ENCODE measurements around the gene MAGI1. TPM values are rescaled to one million over a fixed set of nuclear protein-coding genes. Genes with fewer than 3 reads are reported as not detected.

Gene MAGI1
- polyA plus RNA-seq, 3 donors, result not detected

GRCh38 chr3:65809641-65810150, 229.0 kb downstream of the MAGI1 start:
- WGBS (ENCODE audit: insufficient coverage), result no CpG with 5 or more reads among the region's 2 CpGs

GRCh38 chr3:65808824-65809223, 229.9 kb downstream of the MAGI1 start:
- Histone ChIP-seq H4K20me1 (ENCODE audit: insufficient read depth, low read length) (no peaks in the 10 kb centered on the region), H3K27ac (ENCODE audit: low read depth in 1 of 2, low read length in 2 of 2) (no peak overlapping the region), H2AFZ (ENCODE audit: insufficient read depth, low read depth, low read length, poor library complexity, severe bottlenecking) (no peak overlapping the region), H3K36me3 (replicated peaks in 1 of 2; ENCODE audit: control insufficient read depth in 1 of 2, insufficient read depth in 2 of 2, low read length in 2 of 2) (no peaks in the 10 kb centered on the region), H3K4me2 (replicated peaks; ENCODE audit: extremely low read depth, low read length, poor library complexity, severe bottlenecking) (no peak overlapping the region), H3K27me3 (ENCODE audit: control insufficient read depth in 2 of 2, insufficient read depth in 2 of 2, low read length in 2 of 2) (no peaks in the 10 kb centered on the region), H3K9ac (ENCODE audit: insufficient read depth, low read length, poor library complexity, severe bottlenecking) (no peak overlapping the region), H3K4me1 (ENCODE audit: control insufficient read depth in 1 of 2, insufficient read depth in 2 of 2, low read length in 2 of 2) (no peaks in the 10 kb centered on the region), H3K4me3 (replicated peaks in 1 of 3; ENCODE audit: low read depth in 2 of 3, low read length in 3 of 3) (no peak overlapping the region), H3K79me2 (ENCODE audit: insufficient read depth, low read length) (no peaks in the 10 kb centered on the region), H3K9me3 (replicated peaks in 1 of 2; ENCODE audit: control insufficient read depth in 1 of 2, insufficient read depth in 1 of 2, low read length in 2 of 2) (no peaks in the 10 kb centered on the region)
- Mint-ChIP-seq H3K4me3 (no peak overlapping the region), H3K27ac (no peak overlapping the region), H3K9me3 (peaks cover 0 to 7% (median 0%) of the 10 kb centered on the region in 7 donors), H3K27me3 (ENCODE audit: low read depth in 3 of 3) (peaks cover 0 to 1% (median 1%) of the 10 kb centered on the region in 3 donors), H3K36me3 (no peaks in the 10 kb centered on the region), H3K4me1 (no peaks in the 10 kb centered on the region)
- DNase-seq, result no peak
- TF ChIP-seq, protein P1, sequence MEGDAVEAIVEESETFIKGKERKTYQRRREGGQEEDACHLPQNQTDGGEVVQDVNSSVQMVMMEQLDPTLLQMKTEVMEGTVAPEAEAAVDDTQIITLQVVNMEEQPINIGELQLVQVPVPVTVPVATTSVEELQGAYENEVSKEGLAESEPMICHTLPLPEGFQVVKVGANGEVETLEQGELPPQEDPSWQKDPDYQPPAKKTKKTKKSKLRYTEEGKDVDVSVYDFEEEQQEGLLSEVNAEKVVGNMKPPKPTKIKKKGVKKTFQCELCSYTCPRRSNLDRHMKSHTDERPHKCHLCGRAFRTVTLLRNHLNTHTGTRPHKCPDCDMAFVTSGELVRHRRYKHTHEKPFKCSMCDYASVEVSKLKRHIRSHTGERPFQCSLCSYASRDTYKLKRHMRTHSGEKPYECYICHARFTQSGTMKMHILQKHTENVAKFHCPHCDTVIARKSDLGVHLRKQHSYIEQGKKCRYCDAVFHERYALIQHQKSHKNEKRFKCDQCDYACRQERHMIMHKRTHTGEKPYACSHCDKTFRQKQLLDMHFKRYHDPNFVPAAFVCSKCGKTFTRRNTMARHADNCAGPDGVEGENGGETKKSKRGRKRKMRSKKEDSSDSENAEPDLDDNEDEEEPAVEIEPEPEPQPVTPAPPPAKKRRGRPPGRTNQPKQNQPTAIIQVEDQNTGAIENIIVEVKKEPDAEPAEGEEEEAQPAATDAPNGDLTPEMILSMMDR (IDR thresholded peaks at IDR 0.05), result no peak
- 33% methylated on average over 1 of the region's 3 CpGs for WGBS (ENCODE audit: insufficient coverage)
- intact Hi-C loops (cut with micrococcal nuclease), result no loop called here

More at GRCh38 chr3:65809641-65810150, 229.0 kb downstream of the MAGI1 start:
- H3K9me3 Mint-ChIP-seq, result peaks cover 0 to 7% (median 0%) of the 10 kb centered on the region in 7 donors
- no peak for DNase-seq
- no peaks in the 10 kb centered on the region for H3K36me3 Mint-ChIP-seq
- Histone ChIP-seq H3K27me3 (ENCODE audit: control insufficient read depth in 2 of 2, insufficient read depth in 2 of 2, low read length in 2 of 2) (no peaks in the 10 kb centered on the region), H3K9ac (ENCODE audit: insufficient read depth, low read length, poor library complexity, severe bottlenecking) (no peak overlapping the region), H3K4me3 (replicated peaks in 1 of 3; ENCODE audit: low read depth in 2 of 3, low read length in 3 of 3) (no peak overlapping the region), H3K79me2 (ENCODE audit: insufficient read depth, low read length) (no peaks in the 10 kb centered on the region), H3K4me1 (ENCODE audit: control insufficient read depth in 1 of 2, insufficient read depth in 2 of 2, low read length in 2 of 2) (no peaks in the 10 kb centered on the region), H3K27ac (ENCODE audit: low read depth in 1 of 2, low read length in 2 of 2) (no peak overlapping the region), H2AFZ (ENCODE audit: insufficient read depth, low read depth, low read length, poor library complexity, severe bottlenecking) (no peak overlapping the region), H3K9me3 (replicated peaks in 1 of 2; ENCODE audit: control insufficient read depth in 1 of 2, insufficient read depth in 1 of 2, low read length in 2 of 2) (no peaks in the 10 kb centered on the region), H3K36me3 (replicated peaks in 1 of 2; ENCODE audit: control insufficient read depth in 1 of 2, insufficient read depth in 2 of 2, low read length in 2 of 2) (no peaks in the 10 kb centered on the region), H3K4me2 (replicated peaks; ENCODE audit: extremely low read depth, low read length, poor library complexity, severe bottlenecking) (no peak overlapping the region), H4K20me1 (ENCODE audit: insufficient read depth, low read length) (no peaks in the 10 kb centered on the region)
- peaks cover 0 to 1% (median 1%) of the 10 kb centered on the region in 3 donors for H3K27me3 Mint-ChIP-seq (ENCODE audit: low read depth in 3 of 3)
- TF ChIP-seq, protein P1 (IDR thresholded peaks at IDR 0.05), result no peak
- H3K4me1 Mint-ChIP-seq, result no peaks in the 10 kb centered on the region
- intact Hi-C loops (cut with micrococcal nuclease), result no loop called here
- no peak overlapping the region for H3K27ac Mint-ChIP-seq
- no peak overlapping the region for H3K4me3 Mint-ChIP-seq

All from CD14-positive monocyte (primary cell).